Transverse colon (tissue), 4 donors: ENCODE results near the gene ZBTB7C.

Experiments used
- POLR2A ChIP-seq: fragments of 450-650 bp; IDR thresholded peaks from one replicate; pipeline ENCODE4 v1.6.1; 2016; ENCODE audit warnings: antibody characterized with exemption, mild to moderate bottlenecking, moderate library complexity
- POLR2AphosphoS5 ChIP-seq, 3 donors: sonication (generic); formaldehyde crosslinking; IDR thresholded peaks; one replicate each; pipeline ENCODE4 v1.6.1; 2016; ENCODE audit warnings: antibody characterized with exemption in 3 of 3
- TF ChIP-seq, protein P1 (sequence below), 5 experiments: fragments of 200-600 bp in 3 of 5; fragments of 450-650 bp in 2 of 5; sonication (generic) in 3 of 5; IDR thresholded peaks; 1 replicate in 2 of 5; 2 replicates in 3 of 5; pipeline ENCODE4 v1.5.1; 2016 to 2017; ENCODE audit warnings: antibody characterized with exemption in 5 of 5, inconsistent platforms in 3 of 5, mild to moderate bottlenecking in 2 of 5, moderate library complexity in 1 of 5

DNA sequence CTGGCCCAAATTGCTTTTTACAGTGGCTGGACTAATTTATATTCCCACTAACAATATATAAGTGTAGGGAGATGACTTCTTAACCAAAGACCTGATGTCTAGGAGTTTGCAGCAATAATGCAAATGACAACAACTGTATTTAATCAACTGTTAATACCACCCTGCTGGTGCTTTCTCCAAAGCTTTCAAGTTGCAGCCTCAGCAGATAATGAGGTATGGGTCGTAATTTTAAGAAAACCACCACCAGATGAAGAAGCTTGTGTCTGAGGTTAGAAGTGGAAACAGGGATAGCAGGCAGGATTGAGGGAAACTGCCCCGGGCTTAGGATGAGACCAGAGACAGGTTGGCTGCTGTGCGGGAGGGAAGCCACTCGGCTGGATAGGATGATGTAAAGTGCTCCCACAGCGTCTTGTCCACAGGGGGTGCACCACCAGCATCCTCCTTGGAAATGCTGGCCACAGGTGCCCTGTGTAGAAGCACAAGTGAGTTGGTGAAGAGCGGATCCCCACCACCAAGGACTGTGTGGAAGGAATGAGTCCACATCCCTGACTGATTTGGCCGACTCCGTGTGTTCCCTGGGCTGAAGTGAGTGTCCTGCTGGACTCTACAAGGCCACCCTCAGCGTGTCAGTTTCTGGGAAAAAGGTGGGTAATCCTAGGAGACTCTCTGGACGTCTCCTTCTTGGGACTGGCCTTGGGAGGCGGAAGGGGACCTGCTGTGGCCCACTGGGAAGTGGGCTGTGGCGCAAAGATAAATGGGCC, 402.6 kb downstream of the ZBTB7C start:
- TF ChIP-seq, protein P1, sequence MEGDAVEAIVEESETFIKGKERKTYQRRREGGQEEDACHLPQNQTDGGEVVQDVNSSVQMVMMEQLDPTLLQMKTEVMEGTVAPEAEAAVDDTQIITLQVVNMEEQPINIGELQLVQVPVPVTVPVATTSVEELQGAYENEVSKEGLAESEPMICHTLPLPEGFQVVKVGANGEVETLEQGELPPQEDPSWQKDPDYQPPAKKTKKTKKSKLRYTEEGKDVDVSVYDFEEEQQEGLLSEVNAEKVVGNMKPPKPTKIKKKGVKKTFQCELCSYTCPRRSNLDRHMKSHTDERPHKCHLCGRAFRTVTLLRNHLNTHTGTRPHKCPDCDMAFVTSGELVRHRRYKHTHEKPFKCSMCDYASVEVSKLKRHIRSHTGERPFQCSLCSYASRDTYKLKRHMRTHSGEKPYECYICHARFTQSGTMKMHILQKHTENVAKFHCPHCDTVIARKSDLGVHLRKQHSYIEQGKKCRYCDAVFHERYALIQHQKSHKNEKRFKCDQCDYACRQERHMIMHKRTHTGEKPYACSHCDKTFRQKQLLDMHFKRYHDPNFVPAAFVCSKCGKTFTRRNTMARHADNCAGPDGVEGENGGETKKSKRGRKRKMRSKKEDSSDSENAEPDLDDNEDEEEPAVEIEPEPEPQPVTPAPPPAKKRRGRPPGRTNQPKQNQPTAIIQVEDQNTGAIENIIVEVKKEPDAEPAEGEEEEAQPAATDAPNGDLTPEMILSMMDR (IDR thresholded peaks at IDR 0.05), result no peak
- TF ChIP-seq POLR2AphosphoS5 (IDR thresholded peaks at IDR 0.05) (no peak), POLR2A (no peak)
